GM23338 (cell line): ENCODE data around the gene GHRHR. TPM values are rescaled to one million over a fixed set of nuclear protein-coding genes. Genes with fewer than 3 reads are reported as not detected.

Source experiments
- ATAC-seq: fragments of 200-7000 bp; cut with Tn5 transposase; 3 replicates; pipeline ENCODE4 v1.9.1; 2020
- DNase-seq: peaks from one replicate; pipeline ENCODE4 v3.0.0-alpha.2; 2015; ENCODE audit warnings: low spot score
- H2AFZ ChIP-seq: fragments of 200-600 bp; sonication (generic); 2 replicates; pipeline ENCODE4 v1.8.0; 2016; ENCODE audit warnings: antibody characterized with exemption, mild to moderate bottlenecking, moderate library complexity
- H3F3A ChIP-seq: fragments of 200-600 bp; sonication (generic); replicated peaks from 2 replicates; pipeline ENCODE4 v1.8.0; 2017; ENCODE audit warnings: antibody characterized with exemption, mixed run types, low read depth
- H3K27ac ChIP-seq: fragments of 200-600 bp; sonication (generic); 2 replicates; pipeline ENCODE4 v1.6.1; 2016; ENCODE audit warnings: low read depth
- H3K27me3 ChIP-seq: fragments of 200-600 bp; sonication (generic); 2 replicates; pipeline ENCODE4 v1.8.0; 2016; ENCODE audit warnings: mild to moderate bottlenecking, mixed run types, moderate library complexity; ENCODE audit not compliant: insufficient read depth
- H3K36me3 ChIP-seq: fragments of 200-600 bp; sonication (generic); 2 replicates; pipeline ENCODE4 v1.8.0; 2016; ENCODE audit warnings: mild to moderate bottlenecking; ENCODE audit not compliant: insufficient read depth
- H3K4me1 ChIP-seq: fragments of 200-600 bp; sonication (generic); 2 replicates; pipeline ENCODE4 v1.8.0; 2016; ENCODE audit warnings: mild to moderate bottlenecking, moderate library complexity; ENCODE audit not compliant: insufficient read depth
- H3K4me2 ChIP-seq: fragments of 200-600 bp; sonication (generic); 2 replicates; pipeline ENCODE4 v1.7.1; 2017; ENCODE audit warnings: mixed run types
- H3K4me3 ChIP-seq: fragments of 200-600 bp; sonication (generic); 2 replicates; pipeline ENCODE4 v1.6.1; 2016; ENCODE audit warnings: mixed run types
- H3K79me2 ChIP-seq: fragments of 200-600 bp; sonication (generic); replicated peaks from 2 replicates; pipeline ENCODE4 v1.8.0; 2017; ENCODE audit warnings: mild to moderate bottlenecking; ENCODE audit not compliant: insufficient read depth
- H3K9me2 ChIP-seq: fragments of 200-600 bp; sonication (generic); 2 replicates; pipeline ENCODE4 v1.8.0; 2017; ENCODE audit not compliant: insufficient read depth
- H4K20me1 ChIP-seq: fragments of 200-600 bp; sonication (generic); replicated peaks from 2 replicates; pipeline ENCODE4 v1.8.0; 2017; ENCODE audit warnings: mild to moderate bottlenecking; ENCODE audit not compliant: insufficient read depth
- H3K27ac Mint-ChIP-seq: 2 replicates; pipeline ENCODE4 v1.8.0; 2020; ENCODE audit warnings: inconsistent platforms, mild to moderate bottlenecking, moderate library complexity, mixed read lengths
- H3K27me3 Mint-ChIP-seq: 3 replicates; pipeline ENCODE4 v1.8.0; 2022; ENCODE audit warnings: low read depth, mild to moderate bottlenecking, moderate library complexity, mixed read lengths, inconsistent platforms; ENCODE audit not compliant: insufficient read depth, poor library complexity
- H3K36me3 Mint-ChIP-seq: 3 replicates; pipeline ENCODE4 v1.8.0; 2021; ENCODE audit warnings: low read depth, mild to moderate bottlenecking, inconsistent platforms, moderate library complexity, mixed read lengths
- H3K4me1 Mint-ChIP-seq: 3 replicates; pipeline ENCODE4 v1.8.0; 2020; ENCODE audit warnings: mild to moderate bottlenecking, inconsistent platforms, mixed read lengths
- H3K4me3 Mint-ChIP-seq: 3 replicates; pipeline ENCODE4 v1.8.0; 2021; ENCODE audit warnings: moderate library complexity, mild to moderate bottlenecking, inconsistent platforms, mixed read lengths
- H3K9me3 Mint-ChIP-seq: 3 replicates; pipeline ENCODE4 v1.8.0; 2020; ENCODE audit warnings: moderate library complexity, mild to moderate bottlenecking, inconsistent platforms, mixed read lengths
- CREB1 ChIP-seq: fragments of 250-450 bp; sonication (Bioruptor Pico); IDR thresholded peaks from 2 replicates; pipeline ENCODE4 v1.5.0; 2020; ENCODE audit warnings: low read depth, mild to moderate bottlenecking, moderate library complexity
- ETS1 ChIP-seq: IDR thresholded peaks from 2 replicates; pipeline ENCODE4 v1.6.1; 2016; ENCODE audit warnings: antibody characterized with exemption
- EZH2 ChIP-seq: fragments of 200-600 bp; sonication (generic); IDR thresholded peaks from one replicate; pipeline ENCODE4 v1.8.0; 2017; ENCODE audit warnings: antibody characterized with exemption, mild to moderate bottlenecking, low read depth; ENCODE audit not compliant: unreplicated experiment
- EZH2phosphoT487 ChIP-seq: fragments of 200-600 bp; sonication (generic); IDR thresholded peaks from one replicate; pipeline ENCODE4 v1.8.1; 2018; ENCODE audit warnings: antibody characterized with exemption; ENCODE audit not compliant: unreplicated experiment
- JUNB ChIP-seq: IDR thresholded peaks from one replicate; pipeline ENCODE4 v1.6.1; 2016; ENCODE audit warnings: antibody characterized with exemption; ENCODE audit not compliant: unreplicated experiment
- NANOG ChIP-seq: IDR thresholded peaks from 2 replicates; pipeline ENCODE4 v1.6.1; 2016; ENCODE audit warnings: antibody characterized with exemption, borderline replicate concordance
- POLR2AphosphoS5 ChIP-seq: IDR thresholded peaks from 2 replicates; pipeline ENCODE4 v1.6.1; 2016; ENCODE audit warnings: antibody characterized with exemption, low read depth
- REST ChIP-seq: IDR thresholded peaks from one replicate; pipeline ENCODE4 v1.6.1; 2018; ENCODE audit warnings: antibody characterized with exemption; ENCODE audit not compliant: unreplicated experiment
- STAT1 ChIP-seq: IDR thresholded peaks from one replicate; pipeline ENCODE4 v1.6.1; 2016; ENCODE audit warnings: antibody characterized with exemption; ENCODE audit not compliant: unreplicated experiment
- ZNF114 ChIP-seq: fragments of 250-450 bp; sonication (Bioruptor Pico); IDR thresholded peaks from 2 replicates; pipeline ENCODE4 v1.5.0; 2020; ENCODE audit warnings: mild to moderate bottlenecking, moderate library complexity
- ZNF331 ChIP-seq: fragments of 250-450 bp; sonication (Bioruptor Pico); IDR thresholded peaks from 2 replicates; pipeline ENCODE4 v1.5.0; 2020; ENCODE audit warnings: low read depth, mild to moderate bottlenecking, moderate library complexity
- long read RNA-seq: library from polyadenylated mRNA; unstranded; transcript quantifications from one replicate; pipeline ENCODE4 v2.0.0, GENCODE V29; 2020; ENCODE audit not compliant: unreplicated experiment
- polyA plus RNA-seq: library from polyadenylated mRNA; unstranded; fragments of >200 nt; fragmentation: Nextera tagmentation; extraction: Ambion mirVana; gene quantifications from 2 replicates; pipeline ENCODE4 v1.2.1, GENCODE V29; 2016
- total RNA-seq: library from RNA; depleted of rRNA; stranded (reverse); fragments of >200 nt; shearing (Covaris generic); gene quantifications from 2 replicates; pipeline ENCODE4 v1.2.3, GENCODE V29; 2014; rRNA removed
- TF ChIP-seq, protein P1 (sequence below): fragments of 250-450 bp; sonication (Bioruptor Pico); IDR thresholded peaks from 2 replicates; pipeline ENCODE4 v1.5.0; 2020; ENCODE audit warnings: mild to moderate bottlenecking, moderate library complexity
- TF ChIP-seq, protein P2 (sequence below), 2 experiments: fragments of 200-600 bp in 1 of 2; sonication (generic) in 1 of 2; conservative IDR thresholded peaks; 2 replicates each; pipeline versions ENCODE4 v1.5.1 to v1.6.1; 2016 to 2017; ENCODE audit warnings: antibody characterized with exemption in 2 of 2, low read depth in 2 of 2, mild to moderate bottlenecking in 2 of 2, moderate library complexity in 1 of 2

GHRHR gene
- total RNA-seq (not detected in 2 replicates), polyA plus RNA-seq (0.64 and 2.2 TPM in 2 replicates)
- long read RNA-seq, result 0 reads

DNA sequence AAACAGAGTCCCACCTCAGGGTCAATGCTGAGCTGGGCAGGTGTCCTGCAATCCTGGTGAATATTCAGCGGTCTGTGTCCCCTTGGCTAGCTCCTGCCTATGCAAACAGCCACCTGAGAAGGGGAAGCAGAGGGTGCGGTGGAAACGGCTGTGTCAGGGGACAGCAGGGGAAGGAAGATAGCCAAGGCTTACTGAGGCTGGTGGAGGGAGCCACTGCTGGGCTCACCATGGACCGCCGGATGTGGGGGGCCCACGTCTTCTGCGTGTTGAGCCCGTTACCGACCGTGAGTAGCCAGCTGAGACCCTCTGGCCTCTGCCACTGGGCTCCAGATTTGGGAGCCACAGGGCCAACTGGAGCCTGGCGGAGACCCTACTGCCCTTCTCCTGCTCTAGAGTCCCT lies at the start of gene GHRHR:
Gene GHRHR (plus strand): TSS at position 112 of the 400 bp plus-strand sequence. CDS start 116 bp downstream, at position 228.
- H4K20me1 ChIP-seq, result no peaks in the 10 kb centered on the region
- no peaks in the 10 kb centered on the region for H3F3A ChIP-seq
- no peak for TF ChIP-seq EZH2
- no peak for TF ChIP-seq ZNF331
- no peak for TF ChIP-seq JUNB
- TF ChIP-seq POLR2AphosphoS5, result no peak
- TF ChIP-seq ZNF114, result no peak
- TF ChIP-seq NANOG, result no peak
- no peak for TF ChIP-seq REST
- no peak for TF ChIP-seq STAT1
- TF ChIP-seq EZH2phosphoT487, result no peak
- TF ChIP-seq, protein P1, sequence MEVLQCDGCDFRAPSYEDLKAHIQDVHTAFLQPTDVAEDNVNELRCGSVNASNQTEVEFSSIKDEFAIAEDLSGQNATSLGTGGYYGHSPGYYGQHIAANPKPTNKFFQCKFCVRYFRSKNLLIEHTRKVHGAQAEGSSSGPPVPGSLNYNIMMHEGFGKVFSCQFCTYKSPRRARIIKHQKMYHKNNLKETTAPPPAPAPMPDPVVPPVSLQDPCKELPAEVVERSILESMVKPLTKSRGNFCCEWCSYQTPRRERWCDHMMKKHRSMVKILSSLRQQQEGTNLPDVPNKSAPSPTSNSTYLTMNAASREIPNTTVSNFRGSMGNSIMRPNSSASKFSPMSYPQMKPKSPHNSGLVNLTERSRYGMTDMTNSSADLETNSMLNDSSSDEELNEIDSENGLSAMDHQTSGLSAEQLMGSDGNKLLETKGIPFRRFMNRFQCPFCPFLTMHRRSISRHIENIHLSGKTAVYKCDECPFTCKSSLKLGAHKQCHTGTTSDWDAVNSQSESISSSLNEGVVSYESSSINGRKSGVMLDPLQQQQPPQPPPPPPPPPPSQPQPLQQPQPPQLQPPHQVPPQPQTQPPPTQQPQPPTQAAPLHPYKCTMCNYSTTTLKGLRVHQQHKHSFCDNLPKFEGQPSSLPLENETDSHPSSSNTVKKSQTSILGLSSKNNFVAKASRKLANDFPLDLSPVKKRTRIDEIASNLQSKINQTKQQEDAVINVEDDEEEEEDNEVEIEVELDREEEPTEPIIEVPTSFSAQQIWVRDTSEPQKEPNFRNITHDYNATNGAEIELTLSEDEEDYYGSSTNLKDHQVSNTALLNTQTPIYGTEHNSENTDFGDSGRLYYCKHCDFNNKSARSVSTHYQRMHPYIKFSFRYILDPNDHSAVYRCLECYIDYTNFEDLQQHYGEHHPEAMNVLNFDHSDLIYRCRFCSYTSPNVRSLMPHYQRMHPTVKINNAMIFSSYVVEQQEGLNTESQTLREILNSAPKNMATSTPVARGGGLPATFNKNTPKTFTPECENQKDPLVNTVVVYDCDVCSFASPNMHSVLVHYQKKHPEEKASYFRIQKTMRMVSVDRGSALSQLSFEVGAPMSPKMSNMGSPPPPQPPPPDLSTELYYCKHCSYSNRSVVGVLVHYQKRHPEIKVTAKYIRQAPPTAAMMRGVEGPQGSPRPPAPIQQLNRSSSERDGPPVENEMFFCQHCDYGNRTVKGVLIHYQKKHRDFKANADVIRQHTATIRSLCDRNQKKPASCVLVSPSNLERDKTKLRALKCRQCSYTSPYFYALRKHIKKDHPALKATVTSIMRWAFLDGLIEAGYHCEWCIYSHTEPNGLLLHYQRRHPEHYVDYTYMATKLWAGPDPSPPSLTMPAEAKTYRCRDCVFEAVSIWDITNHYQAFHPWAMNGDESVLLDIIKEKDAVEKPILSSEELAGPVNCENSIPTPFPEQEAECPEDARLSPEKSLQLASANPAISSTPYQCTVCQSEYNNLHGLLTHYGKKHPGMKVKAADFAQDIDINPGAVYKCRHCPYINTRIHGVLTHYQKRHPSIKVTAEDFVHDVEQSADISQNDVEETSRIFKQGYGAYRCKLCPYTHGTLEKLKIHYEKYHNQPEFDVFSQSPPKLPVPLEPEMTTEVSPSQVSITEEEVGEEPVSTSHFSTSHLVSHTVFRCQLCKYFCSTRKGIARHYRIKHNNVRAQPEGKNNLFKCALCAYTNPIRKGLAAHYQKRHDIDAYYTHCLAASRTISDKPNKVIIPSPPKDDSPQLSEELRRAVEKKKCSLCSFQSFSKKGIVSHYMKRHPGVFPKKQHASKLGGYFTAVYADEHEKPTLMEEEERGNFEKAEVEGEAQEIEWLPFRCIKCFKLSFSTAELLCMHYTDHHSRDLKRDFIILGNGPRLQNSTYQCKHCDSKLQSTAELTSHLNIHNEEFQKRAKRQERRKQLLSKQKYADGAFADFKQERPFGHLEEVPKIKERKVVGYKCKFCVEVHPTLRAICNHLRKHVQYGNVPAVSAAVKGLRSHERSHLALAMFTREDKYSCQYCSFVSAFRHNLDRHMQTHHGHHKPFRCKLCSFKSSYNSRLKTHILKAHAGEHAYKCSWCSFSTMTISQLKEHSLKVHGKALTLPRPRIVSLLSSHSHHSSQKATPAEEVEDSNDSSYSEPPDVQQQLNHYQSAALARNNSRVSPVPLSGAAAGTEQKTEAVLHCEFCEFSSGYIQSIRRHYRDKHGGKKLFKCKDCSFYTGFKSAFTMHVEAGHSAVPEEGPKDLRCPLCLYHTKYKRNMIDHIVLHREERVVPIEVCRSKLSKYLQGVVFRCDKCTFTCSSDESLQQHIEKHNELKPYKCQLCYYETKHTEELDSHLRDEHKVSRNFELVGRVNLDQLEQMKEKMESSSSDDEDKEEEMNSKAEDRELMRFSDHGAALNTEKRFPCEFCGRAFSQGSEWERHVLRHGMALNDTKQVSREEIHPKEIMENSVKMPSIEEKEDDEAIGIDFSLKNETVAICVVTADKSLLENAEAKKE (CRISPR knock-in tag), result no peak
- TF ChIP-seq, protein P2, sequence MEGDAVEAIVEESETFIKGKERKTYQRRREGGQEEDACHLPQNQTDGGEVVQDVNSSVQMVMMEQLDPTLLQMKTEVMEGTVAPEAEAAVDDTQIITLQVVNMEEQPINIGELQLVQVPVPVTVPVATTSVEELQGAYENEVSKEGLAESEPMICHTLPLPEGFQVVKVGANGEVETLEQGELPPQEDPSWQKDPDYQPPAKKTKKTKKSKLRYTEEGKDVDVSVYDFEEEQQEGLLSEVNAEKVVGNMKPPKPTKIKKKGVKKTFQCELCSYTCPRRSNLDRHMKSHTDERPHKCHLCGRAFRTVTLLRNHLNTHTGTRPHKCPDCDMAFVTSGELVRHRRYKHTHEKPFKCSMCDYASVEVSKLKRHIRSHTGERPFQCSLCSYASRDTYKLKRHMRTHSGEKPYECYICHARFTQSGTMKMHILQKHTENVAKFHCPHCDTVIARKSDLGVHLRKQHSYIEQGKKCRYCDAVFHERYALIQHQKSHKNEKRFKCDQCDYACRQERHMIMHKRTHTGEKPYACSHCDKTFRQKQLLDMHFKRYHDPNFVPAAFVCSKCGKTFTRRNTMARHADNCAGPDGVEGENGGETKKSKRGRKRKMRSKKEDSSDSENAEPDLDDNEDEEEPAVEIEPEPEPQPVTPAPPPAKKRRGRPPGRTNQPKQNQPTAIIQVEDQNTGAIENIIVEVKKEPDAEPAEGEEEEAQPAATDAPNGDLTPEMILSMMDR (conservative IDR thresholded peaks at IDR 0.05; ENCODE audit: low read depth in 2 of 2), result no peak
- no peak for TF ChIP-seq ETS1
- TF ChIP-seq CREB1 (CRISPR knock-in tag), result no peak
- Mint-ChIP-seq H3K36me3 (no peaks in the 10 kb centered on the region), H3K27ac (no peak within 1 kb of the TSS), H3K4me3 (no peak within 1 kb of the TSS), H3K27me3 (peaks cover 5% of the 10 kb centered on the region), H3K4me1 (no peaks in the 10 kb centered on the region; the same call in 2 of the 3 replicates), H3K9me3 (peaks cover 7% of the 10 kb centered on the region; the same call in 2 of the 3 replicates)
- no peak for ATAC-seq
- no peak within 1 kb of the TSS for H3K4me3 ChIP-seq
- no peaks in the 10 kb centered on the region for H3K36me3 ChIP-seq
- no peak within 1 kb of the TSS for H2AFZ ChIP-seq
- no peak within 1 kb of the TSS for H3K27ac ChIP-seq
- H3K79me2 ChIP-seq, result no peaks in the 10 kb centered on the region
- no peaks in the 10 kb centered on the region for H3K27me3 ChIP-seq
- no peak within 1 kb of the TSS for H3K4me2 ChIP-seq
- DNase-seq, result no peak
- H3K9me2 ChIP-seq, result no peaks in the 10 kb centered on the region
- no peaks in the 10 kb centered on the region for H3K4me1 ChIP-seq
